ENCODE data around the gene CIROP.

DNA sequence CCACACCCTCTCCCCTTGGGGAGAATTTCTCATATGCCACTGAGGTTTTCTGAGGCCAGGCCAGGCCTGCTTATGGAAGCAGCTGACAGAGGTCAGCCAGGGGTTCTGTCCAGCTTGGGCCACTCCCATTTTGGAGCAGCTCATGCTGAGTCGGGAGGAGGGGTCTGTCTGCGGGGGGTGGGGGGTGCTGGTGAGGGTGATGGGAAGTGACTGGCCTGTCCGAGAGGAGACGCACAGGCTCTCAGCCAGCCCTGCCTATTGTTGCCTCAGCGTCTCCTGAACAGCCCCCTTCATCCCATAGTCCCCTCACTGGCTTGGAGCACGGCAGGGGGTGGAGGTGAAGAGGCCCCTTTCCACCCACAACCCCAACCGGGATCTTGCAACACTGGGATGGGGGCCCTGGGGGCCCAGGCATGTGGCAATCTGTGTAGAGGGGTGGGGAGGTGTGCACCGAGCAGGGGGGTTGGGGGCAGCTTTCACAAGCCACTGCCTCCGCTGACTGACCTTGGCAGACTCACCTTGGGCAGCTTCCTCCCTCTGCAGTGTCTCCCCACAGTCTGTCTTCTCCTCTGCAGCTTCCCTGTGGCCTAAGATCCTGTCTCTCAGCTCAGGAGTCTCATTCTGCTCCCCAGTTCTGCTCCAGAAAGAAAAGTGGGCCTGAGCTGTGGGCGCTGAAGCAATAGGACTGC lies 8.8 kb upstream of the CIROP start:
- TF ChIP-seq POLR2AphosphoS5 (IDR thresholded peaks at IDR 0.05), result no peak
- TF ChIP-seq POLR2A (IDR thresholded peaks at IDR 0.05), result no peak

Data from upper lobe of left lung (tissue), 4 donors.